Psoas muscle (tissue), 8 donors: Measurements from ENCODE around the gene AQP2. TPM values are rescaled to one million over a fixed set of nuclear protein-coding genes. Genes with fewer than 3 reads are reported as not detected.

ENCODE experiments used
- ATAC-seq, 4 donors: fragments of 200-7000 bp; cut with Tn5 transposase; one replicate each; pipeline ENCODE4 v1.9.1; 2020; ENCODE audit warnings: moderate library complexity in 3 of 4, mild to moderate bottlenecking in 2 of 4
- DNase-seq, 2 donors: peaks; one replicate each; pipeline ENCODE4 v3.0.0-alpha.2; 2020
- H3K27ac ChIP-seq: fragments of 200-600 bp; one replicate; pipeline ENCODE4 v1.8.0; 2022
- H3K27me3 ChIP-seq, 3 donors: fragments of 200-600 bp in 1 of 3; one replicate each; pipeline versions ENCODE4 v1.6.1 to v1.8.0; 2013 to 2022; ENCODE audit warnings: low read length in 2 of 3, mild to moderate bottlenecking in 2 of 3, moderate library complexity in 1 of 3; ENCODE audit not compliant: insufficient read depth in 3 of 3
- H3K36me3 ChIP-seq, 2 donors: fragments of 200-600 bp in 1 of 2; one replicate each; pipeline versions ENCODE4 v1.6.1 to v1.8.0; 2013 to 2022; ENCODE audit warnings: low read depth in 1 of 2, mild to moderate bottlenecking in 1 of 2, moderate library complexity in 1 of 2; ENCODE audit not compliant: insufficient read depth in 1 of 2
- H3K4me1 ChIP-seq: fragments of 200-600 bp; one replicate; pipeline ENCODE4 v1.8.0; 2022
- H3K4me3 ChIP-seq: fragments of 200-600 bp; one replicate; pipeline ENCODE4 v1.8.0; 2022; ENCODE audit warnings: mild to moderate bottlenecking
- H3K9me3 ChIP-seq: fragments of 200-600 bp; one replicate; pipeline ENCODE4 v1.8.0; 2022
- WGBS, 3 donors: extraction: QIAGEN DNeasy Blood & Tissue Kit; methylation state at CpG; one replicate each; pipeline versions ENCODE4 v1.1.6 to v1.1.7; 2013; 5-methylcytosine and 5-hydroxymethylcytosine counted together
- intact Hi-C, 2 donors: fragments of 100-400 bp; cut with DNase I; formaldehyde crosslinking; loops; one replicate each; pipeline versions ENCODE4 v1.11.0 to v1.14.2; 2022
- polyA plus RNA-seq, 3 donors: library from polyadenylated mRNA; stranded (reverse); fragments of 200-250 nt; gene quantifications; one replicate each; pipeline ENCODE4 v1.2.3, GENCODE V29; 2013
- total RNA-seq, 4 donors: library from RNA; stranded (reverse); fragmentation: NEBNext Ultra II Directional in 2 of 4; extraction: Animal tissue kit (Norgen Biotek cat#: 25700) in 2 of 4; gene quantifications; one replicate each; pipeline versions ENCODE4 v1.2.1 to v1.2.4, GENCODE V29; 2021 to 2023
- TF ChIP-seq, protein P1 (sequence below): fragments of 200-600 bp; IDR thresholded peaks from one replicate; pipeline ENCODE4 v1.8.0; 2022; ENCODE audit warnings: antibody characterized with exemption
- donor health status: healthy with polysubstance abuse.
- donor health status: DM: no; HTN: no; CAD: no; lungs with moderate emphysema.
- donor health status: Bipolar disorder and iron deficiency.
- donor health status: healthy.
- donor health status: DM: yes; HTN: yes; CAD: no.
- donor health status: DM: no; HTN: no; CAD: no.
- donor health status: DM: no; HTN: no; CAD: no.
- donor health status: DM: yes; HTN: yes; CAD: no.

Gene AQP2
- total and polyA plus RNA-seq, 7 donors = not detected

DNA sequence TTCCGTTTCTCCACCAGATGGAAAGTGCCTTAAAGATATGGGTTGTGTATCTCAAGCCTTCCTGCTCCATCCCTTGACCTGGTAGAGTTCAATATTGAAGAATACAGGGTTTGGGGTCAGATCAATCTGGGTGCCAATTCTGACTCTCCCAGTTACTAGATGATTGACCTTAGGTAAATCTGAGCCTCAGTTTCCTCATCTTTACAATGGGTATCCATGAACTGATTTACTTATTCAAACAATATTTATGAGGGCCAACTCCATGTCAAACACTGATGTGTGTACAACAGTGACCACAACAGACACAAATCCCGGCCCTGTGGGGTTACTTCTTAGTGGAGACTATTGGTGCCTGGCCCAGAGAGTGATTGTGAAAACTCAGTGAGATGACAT, 39.3 kb upstream of the AQP2 start:
- 95 to 97% (median 97%) methylated on average over 2 of the region's 2 CpGs for WGBS, 3 donors
- Histone ChIP-seq H3K4me3 (no peak overlapping the region), H3K4me1 (no peaks in the 10 kb centered on the region), H3K9me3 (no peaks in the 10 kb centered on the region), H3K27ac (no peak overlapping the region), H3K36me3 (no peaks in the 10 kb centered on the region), H3K27me3 (peaks cover 0 to 1% (median 0%) of the 10 kb centered on the region in 3 donors)
- DNase-seq (no peak), ATAC-seq (no peak)
- intact Hi-C loops = no loop called here
- TF ChIP-seq, protein P1, sequence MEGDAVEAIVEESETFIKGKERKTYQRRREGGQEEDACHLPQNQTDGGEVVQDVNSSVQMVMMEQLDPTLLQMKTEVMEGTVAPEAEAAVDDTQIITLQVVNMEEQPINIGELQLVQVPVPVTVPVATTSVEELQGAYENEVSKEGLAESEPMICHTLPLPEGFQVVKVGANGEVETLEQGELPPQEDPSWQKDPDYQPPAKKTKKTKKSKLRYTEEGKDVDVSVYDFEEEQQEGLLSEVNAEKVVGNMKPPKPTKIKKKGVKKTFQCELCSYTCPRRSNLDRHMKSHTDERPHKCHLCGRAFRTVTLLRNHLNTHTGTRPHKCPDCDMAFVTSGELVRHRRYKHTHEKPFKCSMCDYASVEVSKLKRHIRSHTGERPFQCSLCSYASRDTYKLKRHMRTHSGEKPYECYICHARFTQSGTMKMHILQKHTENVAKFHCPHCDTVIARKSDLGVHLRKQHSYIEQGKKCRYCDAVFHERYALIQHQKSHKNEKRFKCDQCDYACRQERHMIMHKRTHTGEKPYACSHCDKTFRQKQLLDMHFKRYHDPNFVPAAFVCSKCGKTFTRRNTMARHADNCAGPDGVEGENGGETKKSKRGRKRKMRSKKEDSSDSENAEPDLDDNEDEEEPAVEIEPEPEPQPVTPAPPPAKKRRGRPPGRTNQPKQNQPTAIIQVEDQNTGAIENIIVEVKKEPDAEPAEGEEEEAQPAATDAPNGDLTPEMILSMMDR = no peak

DNA sequence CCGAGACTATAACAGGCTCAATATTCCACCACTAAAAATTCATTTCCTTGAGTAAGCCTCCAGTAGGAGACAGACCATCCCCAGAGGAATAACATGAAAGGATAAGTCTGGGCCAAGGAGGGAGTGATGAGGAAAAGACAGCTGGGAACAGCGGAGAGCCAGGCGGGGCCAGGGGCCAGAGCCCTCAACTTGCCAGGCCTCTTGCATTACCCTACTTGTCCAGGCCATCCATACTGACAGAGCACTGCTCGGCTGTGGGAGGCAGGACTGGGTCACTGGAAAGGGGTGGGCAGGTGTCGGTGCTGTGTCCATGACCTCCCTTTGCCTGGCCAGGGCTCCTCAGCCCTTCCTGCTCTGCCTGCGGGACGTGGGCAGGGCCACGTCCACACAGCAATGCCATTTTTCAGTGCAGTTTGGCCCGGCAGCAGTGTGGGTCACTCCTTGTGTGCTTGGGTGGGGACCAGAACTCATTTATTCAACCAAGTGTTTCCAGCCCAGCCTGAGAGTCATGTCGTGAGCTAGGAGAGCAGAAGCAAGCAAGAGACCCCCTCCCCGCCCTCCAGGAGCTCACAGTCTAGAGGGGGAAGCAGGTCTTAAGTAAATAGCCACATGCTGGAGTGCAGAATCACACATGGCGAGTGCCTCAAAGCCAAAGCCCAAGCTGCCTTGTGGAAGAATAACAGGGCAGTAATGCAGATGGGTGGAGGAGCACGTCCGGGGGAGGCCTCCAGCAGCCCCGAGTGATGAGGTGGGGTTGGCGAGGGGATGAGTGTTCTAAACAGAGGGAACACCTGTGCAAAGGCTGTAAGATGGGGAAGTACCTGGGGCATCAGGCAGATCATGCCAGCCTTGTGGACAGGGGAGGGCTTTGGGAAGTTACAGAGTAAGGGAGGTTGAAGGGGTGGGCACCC, 37.9 kb upstream of the AQP2 start:
- H3K36me3 ChIP-seq = no peaks in the 10 kb centered on the region
- ATAC-seq (peak; percentile 50 to 75 (median 66)), DNase-seq (peak in 1 of 2 donors; percentile 78)
- TF ChIP-seq, protein P1 = no peak
- WGBS, 3 donors = 51 to 68% (median 63%) methylated on average over 16 of the region's 16 CpGs
- intact Hi-C loops = no loop called here
- no peak overlapping the region for H3K4me3 ChIP-seq
- no peaks in the 10 kb centered on the region for H3K4me1 ChIP-seq
- no peak overlapping the region for H3K27ac ChIP-seq
- H3K9me3 ChIP-seq = no peaks in the 10 kb centered on the region
- peaks cover 0 to 1% (median 0%) of the 10 kb centered on the region in 3 donors for H3K27me3 ChIP-seq

DNA sequence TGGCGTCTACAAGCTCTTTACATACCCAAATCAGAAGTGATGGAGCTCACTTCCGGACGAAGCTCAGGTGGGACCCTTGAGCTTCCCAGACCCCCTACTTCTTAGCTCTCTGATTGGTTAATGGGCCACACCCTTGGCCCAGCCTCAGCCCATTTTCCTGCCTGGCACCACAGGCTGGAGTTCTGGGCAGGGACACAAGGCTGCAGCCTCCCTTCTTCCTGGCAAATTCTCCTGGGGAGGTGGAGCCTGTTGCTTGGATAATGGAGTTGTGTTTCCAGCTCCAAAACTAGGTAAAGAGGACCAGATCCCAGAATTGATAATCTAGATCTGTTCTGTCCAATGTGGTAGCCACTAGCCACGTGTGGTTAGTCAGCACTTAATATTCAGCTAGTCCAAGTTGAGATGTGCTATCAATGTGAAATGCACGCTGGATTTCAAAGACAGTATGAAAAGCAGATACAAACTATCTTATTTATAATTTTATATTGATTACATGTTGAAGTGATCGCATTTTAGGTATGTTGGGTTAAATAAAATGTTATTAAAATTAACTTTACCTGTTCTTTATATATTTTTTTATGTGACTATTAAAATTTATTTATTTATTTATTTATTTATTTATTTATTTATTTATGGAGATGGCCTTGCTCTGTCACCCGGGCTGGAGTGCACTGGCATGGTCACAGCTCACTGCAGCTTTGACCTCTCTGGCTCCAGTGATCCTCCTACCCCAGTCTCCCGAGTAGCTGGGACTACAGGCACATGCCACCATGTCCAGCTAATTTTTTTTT, 34.2 kb upstream of the AQP2 start:
- WGBS, 3 donors = 82 to 87% (median 83%) methylated on average over 8 of the region's 8 CpGs
- TF ChIP-seq, protein P1 = no peak

DNA sequence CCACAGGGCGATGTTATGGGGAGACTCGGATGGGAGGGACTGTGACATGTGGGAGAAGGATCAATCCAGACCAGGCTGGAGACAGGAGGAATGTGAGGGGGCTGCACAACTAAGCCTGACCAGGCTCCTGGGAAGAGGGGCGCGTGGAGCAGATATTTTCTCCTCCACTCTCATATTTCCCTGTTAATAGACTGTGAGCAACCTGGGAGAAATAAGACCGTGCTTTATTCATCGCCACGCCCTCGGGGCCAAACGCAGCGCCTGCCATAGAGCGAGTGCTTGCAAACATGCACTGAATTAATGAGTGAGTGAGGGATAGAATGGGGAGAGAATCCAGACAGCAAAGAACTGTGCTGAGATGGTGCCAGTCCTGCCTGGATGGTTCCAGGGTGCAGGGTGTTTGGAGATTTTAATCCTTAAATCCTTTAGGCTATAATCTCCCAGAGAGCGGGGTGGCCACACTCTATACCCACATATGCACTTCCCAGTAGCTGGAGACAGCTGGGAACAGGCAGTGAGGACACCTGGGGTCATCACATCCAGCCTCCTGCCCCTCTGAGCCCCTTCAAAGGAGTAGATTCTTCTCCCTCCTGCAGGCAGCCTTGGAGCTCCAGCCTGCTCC, 33.3 kb upstream of the AQP2 start:
- ATAC-seq (no peak), DNase-seq (no peak)
- no peaks in the 10 kb centered on the region for H3K9me3 ChIP-seq
- peaks cover 0 to 1% (median 0%) of the 10 kb centered on the region in 3 donors for H3K27me3 ChIP-seq
- 76 to 81% (median 80%) methylated on average over 12 of the region's 12 CpGs for WGBS, 3 donors
- intact Hi-C loops = no loop called here
- TF ChIP-seq, protein P1 = no peak
- no peak overlapping the region for H3K4me3 ChIP-seq
- H3K4me1 ChIP-seq = no peaks in the 10 kb centered on the region
- H3K27ac ChIP-seq = no peak overlapping the region
- no peaks in the 10 kb centered on the region for H3K36me3 ChIP-seq

More for the DNA sequence above, 34.2 kb upstream of the AQP2 start:
- H3K27ac ChIP-seq = no peak overlapping the region
- H3K4me1 ChIP-seq = no peaks in the 10 kb centered on the region
- no peak overlapping the region for H3K4me3 ChIP-seq
- peaks cover 0 to 1% (median 0%) of the 10 kb centered on the region in 3 donors for H3K27me3 ChIP-seq
- intact Hi-C loops = no loop called here
- H3K9me3 ChIP-seq = no peaks in the 10 kb centered on the region
- ATAC-seq = no peak
- no peaks in the 10 kb centered on the region for H3K36me3 ChIP-seq
- DNase-seq = peak in 1 of 2 donors; percentile 19
